SU-DHL-6 (cell line): ENCODE results near the gene GRK6.

Experiments
- H2AFZ ChIP-seq: fragments of 200-600 bp; sonication (generic); 2 replicates; pipeline ENCODE4 v1.6.1; 2014; ENCODE audit warnings: low read depth, mild to moderate bottlenecking, moderate library complexity, mixed read lengths, antibody characterized with exemption, low read length; ENCODE audit not compliant: severe bottlenecking
- H3F3A ChIP-seq: fragments of 200-600 bp; shearing (Covaris generic); 2 replicates; pipeline ENCODE4 v1.6.0; 2016; ENCODE audit warnings: antibody characterized with exemption, mild to moderate bottlenecking; ENCODE audit not compliant: insufficient read depth
- H3K27ac ChIP-seq: fragments of 200-600 bp; sonication (generic); 2 replicates; pipeline ENCODE4 v1.5.1; 2016; ENCODE audit warnings: low read depth, mild to moderate bottlenecking, low read length, moderate library complexity, mixed read lengths
- H3K27me3 ChIP-seq: fragments of 200-600 bp; sonication (generic), shearing (Covaris generic); 2 replicates; pipeline ENCODE4 v1.6.0; 2014; ENCODE audit warnings: mild to moderate bottlenecking, low read length
- H3K36me3 ChIP-seq: fragments of 200-600 bp; sonication (generic); 2 replicates; pipeline ENCODE4 v1.6.1; 2014; ENCODE audit warnings: mild to moderate bottlenecking, low read length, mixed read lengths
- H3K4me2 ChIP-seq: fragments of 300-600, 200-600 bp; shearing (Covaris generic), sonication (generic); 2 replicates; pipeline ENCODE4 v1.6.0; 2014; ENCODE audit warnings: low read length, low read depth, mild to moderate bottlenecking; ENCODE audit not compliant: poor library complexity, severe bottlenecking
- H3K4me3 ChIP-seq: fragments of 200-600 bp; sonication (generic); 2 replicates; pipeline ENCODE4 v1.5.1; 2014; ENCODE audit warnings: antibody characterized with exemption, low read length, mild to moderate bottlenecking, mixed read lengths; ENCODE audit not compliant: insufficient read depth, poor library complexity, severe bottlenecking
- H3K79me2 ChIP-seq: fragments of 200-600 bp; sonication (generic); 2 replicates; pipeline ENCODE4 v1.6.1; 2014; ENCODE audit warnings: mild to moderate bottlenecking, low read length, moderate library complexity; ENCODE audit not compliant: insufficient read depth
- H3K9ac ChIP-seq: fragments of 200-600 bp; sonication (generic); 2 replicates; pipeline ENCODE4 v1.7.0; 2014; ENCODE audit warnings: mild to moderate bottlenecking, low read length
- H3K9me2 ChIP-seq: fragments of 200-600 bp; sonication (generic); replicated peaks from 2 replicates; pipeline ENCODE4 v1.6.1; 2014; ENCODE audit warnings: low read length; ENCODE audit not compliant: insufficient read depth
- H3K9me3 ChIP-seq: fragments of 200-600 bp; sonication (generic); 2 replicates; pipeline ENCODE4 v1.6.1; 2014; ENCODE audit warnings: low read length, mixed read lengths; ENCODE audit not compliant: insufficient read depth
- H4K20me1 ChIP-seq: fragments of 200-600 bp; sonication (generic); 2 replicates; pipeline ENCODE4 v1.6.1; 2014; ENCODE audit warnings: low read depth, mild to moderate bottlenecking, antibody characterized with exemption, low read length, moderate library complexity, mixed read lengths
- EZH2phosphoT487 ChIP-seq: fragments of 200-600 bp; sonication (generic), shearing (Covaris generic); conservative IDR thresholded peaks from 2 replicates; pipeline ENCODE4 v1.6.1; 2018; ENCODE audit warnings: mild to moderate bottlenecking, antibody characterized with exemption, low read length, moderate library complexity, mixed read lengths
- TF ChIP-seq, protein P1 (sequence below): fragments of 200-600 bp; sonication (generic); IDR thresholded peaks from one replicate; pipeline ENCODE4 v1.5.1; 2017; ENCODE audit warnings: antibody characterized with exemption, mild to moderate bottlenecking, low read length, moderate library complexity; ENCODE audit not compliant: insufficient read depth, poor library complexity, severe bottlenecking

Gene GRK6

DNA sequence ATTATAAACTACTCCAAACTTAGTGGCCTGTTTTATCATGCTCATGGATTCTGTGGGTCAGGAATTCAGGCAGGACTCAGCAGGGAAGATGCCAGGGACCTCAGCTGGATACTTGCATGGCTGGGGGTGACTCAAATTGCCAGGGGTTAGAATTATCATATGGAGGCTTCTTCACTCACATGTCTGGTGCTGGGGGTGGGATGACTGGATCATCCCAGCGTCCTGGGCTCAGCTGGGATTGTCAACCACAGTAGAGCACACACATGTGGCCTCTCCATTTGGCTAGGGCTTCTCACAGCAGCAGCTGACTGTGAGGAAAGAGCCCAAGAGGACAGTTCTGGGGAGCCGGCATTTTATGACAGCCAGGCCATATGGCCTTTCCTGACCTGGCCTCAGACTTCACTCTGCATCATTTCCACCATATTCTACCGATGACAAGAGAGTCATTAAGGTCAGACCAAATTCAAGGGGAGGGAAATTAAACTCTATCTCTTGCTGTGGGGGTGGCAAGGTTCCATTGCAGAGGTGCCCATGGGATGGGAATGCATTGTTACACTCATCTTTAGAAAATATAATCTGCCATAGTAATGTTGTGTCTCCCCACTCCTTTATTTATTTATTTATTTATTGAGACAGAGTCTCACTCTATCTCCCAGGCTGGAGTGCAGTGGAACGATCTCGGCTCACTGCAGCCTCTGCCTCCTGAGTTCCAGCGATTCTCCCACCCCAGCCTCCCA, 5.2 kb upstream of the GRK6 start:
- H2AFZ ChIP-seq = no peak overlapping the region

DNA sequence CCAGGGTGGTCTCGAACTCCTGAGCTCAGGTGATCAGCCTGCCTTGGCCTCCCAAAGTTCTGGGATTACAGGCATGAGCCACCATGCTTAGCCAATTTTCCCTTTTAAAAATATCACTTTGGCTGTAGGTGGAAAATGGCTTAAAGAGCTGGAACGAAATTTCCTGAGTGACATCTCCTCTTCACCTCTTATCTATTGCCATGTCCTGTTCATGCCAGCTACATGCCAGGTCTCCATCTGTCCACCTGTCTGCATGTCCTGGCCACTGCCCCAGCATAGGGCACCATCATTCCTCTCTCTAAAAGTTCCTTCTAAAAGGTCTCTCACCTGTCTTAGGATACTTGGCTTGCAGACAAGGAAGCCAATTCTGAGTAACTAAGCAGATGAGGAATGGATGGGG, 2.8 kb upstream of the GRK6 start:
- Histone ChIP-seq H3K9me2 (no peaks in the 10 kb centered on the region), H3K36me3 (no peaks in the 10 kb centered on the region), H3K9me3 (no peaks in the 10 kb centered on the region), H3F3A (peaks cover 16% of the 10 kb centered on the region), H3K79me2 (peaks cover 18% of the 10 kb centered on the region), H2AFZ (no peak overlapping the region), H3K9ac (no peak overlapping the region), H3K27ac (no peak overlapping the region), H4K20me1 (no peaks in the 10 kb centered on the region), H3K4me3 (no peak overlapping the region), H3K27me3 (no peaks in the 10 kb centered on the region), H3K4me2 (no peak overlapping the region)
- no peak for TF ChIP-seq EZH2phosphoT487
- TF ChIP-seq, protein P1, sequence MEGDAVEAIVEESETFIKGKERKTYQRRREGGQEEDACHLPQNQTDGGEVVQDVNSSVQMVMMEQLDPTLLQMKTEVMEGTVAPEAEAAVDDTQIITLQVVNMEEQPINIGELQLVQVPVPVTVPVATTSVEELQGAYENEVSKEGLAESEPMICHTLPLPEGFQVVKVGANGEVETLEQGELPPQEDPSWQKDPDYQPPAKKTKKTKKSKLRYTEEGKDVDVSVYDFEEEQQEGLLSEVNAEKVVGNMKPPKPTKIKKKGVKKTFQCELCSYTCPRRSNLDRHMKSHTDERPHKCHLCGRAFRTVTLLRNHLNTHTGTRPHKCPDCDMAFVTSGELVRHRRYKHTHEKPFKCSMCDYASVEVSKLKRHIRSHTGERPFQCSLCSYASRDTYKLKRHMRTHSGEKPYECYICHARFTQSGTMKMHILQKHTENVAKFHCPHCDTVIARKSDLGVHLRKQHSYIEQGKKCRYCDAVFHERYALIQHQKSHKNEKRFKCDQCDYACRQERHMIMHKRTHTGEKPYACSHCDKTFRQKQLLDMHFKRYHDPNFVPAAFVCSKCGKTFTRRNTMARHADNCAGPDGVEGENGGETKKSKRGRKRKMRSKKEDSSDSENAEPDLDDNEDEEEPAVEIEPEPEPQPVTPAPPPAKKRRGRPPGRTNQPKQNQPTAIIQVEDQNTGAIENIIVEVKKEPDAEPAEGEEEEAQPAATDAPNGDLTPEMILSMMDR = no peak

More for the DNA sequence above, 5.2 kb upstream of the GRK6 start:
- Histone ChIP-seq H3K27ac (no peak overlapping the region), H3F3A (no peaks in the 10 kb centered on the region), H3K4me3 (no peak overlapping the region), H3K9me3 (no peaks in the 10 kb centered on the region), H3K4me2 (no peak overlapping the region), H3K79me2 (no peaks in the 10 kb centered on the region), H3K9ac (no peak overlapping the region), H3K27me3 (no peaks in the 10 kb centered on the region), H3K36me3 (no peaks in the 10 kb centered on the region), H4K20me1 (no peaks in the 10 kb centered on the region), H3K9me2 (no peaks in the 10 kb centered on the region)
- TF ChIP-seq, protein P1 = no peak
- no peak for TF ChIP-seq EZH2phosphoT487

GRCh38 chr5:177425196-177425800, 1.2 kb upstream of the GRK6 start:
- H3K4me3 ChIP-seq = peak overlapping the region; percentile 66
- peaks cover 22% of the 10 kb centered on the region for H3K79me2 ChIP-seq
- H3K27ac ChIP-seq = peak overlapping the region; percentile 65
- H3K36me3 ChIP-seq = no peaks in the 10 kb centered on the region
- H4K20me1 ChIP-seq = no peaks in the 10 kb centered on the region; the same call in 1 of the 2 replicates
- H3F3A ChIP-seq = peaks cover 30% of the 10 kb centered on the region
- peak overlapping the region; percentile 59 for H3K9ac ChIP-seq
- peak overlapping the region; percentile 66 for H2AFZ ChIP-seq
- H3K27me3 ChIP-seq = no peaks in the 10 kb centered on the region
- TF ChIP-seq, protein P1 = no peak
- TF ChIP-seq EZH2phosphoT487 = no peak
- H3K4me2 ChIP-seq = peak overlapping the region; percentile 64
- no peaks in the 10 kb centered on the region for H3K9me2 ChIP-seq
- H3K9me3 ChIP-seq = no peaks in the 10 kb centered on the region
